ENCODE data around the gene KDM1A.

The KDM1A gene

DNA sequence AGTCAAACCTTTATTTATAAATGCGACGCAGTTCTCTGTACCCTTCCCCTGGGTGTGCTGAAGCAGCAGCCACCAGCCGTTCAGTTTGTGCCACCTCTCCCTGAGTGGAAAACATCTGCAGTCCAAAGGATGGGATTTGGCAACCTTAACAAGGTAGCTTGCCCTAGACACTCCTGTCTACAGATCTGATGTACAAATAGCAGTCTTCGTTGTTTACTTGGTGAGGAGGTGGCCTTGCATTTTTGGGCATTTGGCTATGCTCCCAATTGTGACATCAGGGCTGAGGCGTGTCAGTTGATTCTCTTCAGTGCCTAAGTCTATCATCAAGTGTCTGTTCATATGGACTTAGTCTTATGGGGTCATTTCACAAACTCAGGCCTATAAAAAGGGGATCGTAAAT, 59.8 kb downstream of the KDM1A start:
- no peak for DNase-seq

DNA sequence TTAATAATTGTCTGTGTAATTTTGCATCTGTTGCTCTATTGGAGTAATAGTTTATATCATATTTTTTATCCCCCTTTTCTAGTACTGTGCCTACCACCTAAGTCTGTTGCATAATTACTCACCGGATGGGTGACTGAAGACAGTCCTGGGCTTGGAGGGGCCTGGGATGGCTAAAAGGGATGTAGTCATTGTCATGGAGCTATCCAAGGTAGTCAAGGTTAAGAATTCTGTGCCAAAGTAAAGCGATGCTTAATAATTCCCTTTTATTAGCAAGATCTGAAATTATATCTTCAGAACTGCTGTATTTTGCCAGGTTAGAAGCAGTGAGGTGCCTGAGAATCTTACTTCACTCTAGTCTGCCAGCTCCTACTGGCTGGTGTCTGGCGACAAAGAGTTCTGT, 61.6 kb downstream of the KDM1A start:
- no peak for DNase-seq

DNA sequence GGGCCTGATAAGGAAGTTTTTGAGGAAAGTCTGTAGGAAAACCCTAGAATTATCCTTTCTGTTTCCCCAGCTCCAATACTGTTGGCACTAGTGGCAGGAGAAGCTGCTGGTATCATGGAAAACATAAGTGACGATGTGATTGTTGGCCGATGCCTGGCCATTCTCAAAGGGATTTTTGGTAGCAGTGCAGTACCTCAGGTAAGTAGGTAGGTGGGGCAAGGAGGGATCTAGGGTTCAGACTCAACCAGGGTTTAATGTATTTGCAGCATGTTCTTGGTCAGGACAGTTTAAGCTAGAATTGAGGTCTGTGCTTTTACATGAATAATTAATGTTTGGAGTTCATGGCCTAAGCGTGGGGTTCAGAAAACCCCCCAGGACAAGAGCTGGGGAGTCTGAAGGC, 62.1 kb downstream of the KDM1A start:
- DNase-seq: no peak

DNA sequence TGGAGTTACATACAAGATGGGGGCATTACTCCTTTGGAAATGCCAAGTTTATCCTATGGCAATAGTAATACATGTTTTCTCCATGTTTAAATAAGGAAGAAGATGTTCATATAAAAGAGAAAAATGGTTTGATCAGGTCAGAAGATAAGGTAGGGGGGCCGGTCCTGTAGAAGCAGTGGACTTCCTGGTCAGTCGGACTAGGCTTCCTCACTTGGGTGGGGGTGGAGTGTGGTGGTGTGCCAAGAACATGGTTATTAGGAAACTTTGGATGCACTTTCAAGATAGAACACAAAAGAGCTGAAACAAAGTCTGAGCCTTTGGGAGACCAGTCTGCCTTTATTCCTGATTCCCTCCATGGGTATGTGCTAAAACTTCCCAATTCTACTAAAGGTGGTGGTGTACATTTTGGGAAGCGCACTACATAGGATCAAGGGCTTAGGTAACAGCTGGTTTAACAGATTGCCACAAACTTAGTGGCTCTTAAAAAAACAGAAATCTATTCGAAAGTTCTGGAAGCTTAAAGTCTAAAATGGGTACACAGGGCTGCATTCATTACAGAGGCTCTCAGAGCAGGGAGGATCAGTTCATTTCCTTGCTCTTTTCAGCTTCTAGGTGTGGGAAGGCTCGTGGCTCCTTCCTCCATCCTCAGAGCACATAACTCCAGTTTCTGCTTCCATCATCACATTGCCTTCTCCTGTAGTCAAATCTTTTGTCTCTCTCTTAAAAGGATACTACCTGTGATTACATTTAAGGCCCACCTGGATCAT, 64.6 kb downstream of the KDM1A start:
- no peak for DNase-seq

DNA sequence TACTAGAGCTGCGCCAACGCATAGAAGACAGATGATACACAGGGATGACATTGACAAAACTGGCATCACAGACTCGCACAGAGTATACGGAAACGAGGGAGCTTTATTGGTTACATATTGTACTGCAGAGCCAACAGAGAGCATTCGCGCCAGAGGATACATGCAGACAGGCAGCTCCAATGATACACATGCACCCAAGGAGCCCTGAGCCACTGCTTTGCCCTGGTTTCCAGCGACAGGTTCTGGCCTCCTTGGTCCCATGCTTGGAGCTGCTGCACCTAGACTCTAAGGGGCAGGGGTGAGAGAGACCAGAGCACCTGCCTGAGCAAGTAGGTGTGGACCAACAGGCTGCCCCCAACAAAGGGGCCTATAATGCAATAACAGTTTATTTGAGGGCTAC, 65.6 kb downstream of the KDM1A start:
- no peak for DNase-seq

DNA sequence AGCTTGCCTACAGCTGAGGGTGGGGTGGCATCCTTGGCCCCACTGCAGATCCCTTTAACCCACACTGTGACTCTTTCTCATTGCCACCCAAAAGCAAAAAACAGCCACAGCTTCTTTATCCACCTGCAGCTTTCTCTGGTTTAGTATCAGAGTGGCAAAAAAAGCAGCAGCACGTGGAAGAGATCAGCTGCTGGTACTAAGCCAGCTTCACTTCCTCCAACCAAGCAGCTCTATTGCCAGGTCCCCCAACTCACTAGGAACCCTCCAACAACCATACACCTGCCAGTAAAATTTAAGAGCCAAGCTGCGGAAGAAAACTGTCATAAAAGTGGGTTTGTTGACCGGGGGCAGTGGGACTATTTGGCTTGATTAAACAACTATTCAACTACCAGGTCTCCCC, 66.4 kb downstream of the KDM1A start:
- no peak for DNase-seq

DNA sequence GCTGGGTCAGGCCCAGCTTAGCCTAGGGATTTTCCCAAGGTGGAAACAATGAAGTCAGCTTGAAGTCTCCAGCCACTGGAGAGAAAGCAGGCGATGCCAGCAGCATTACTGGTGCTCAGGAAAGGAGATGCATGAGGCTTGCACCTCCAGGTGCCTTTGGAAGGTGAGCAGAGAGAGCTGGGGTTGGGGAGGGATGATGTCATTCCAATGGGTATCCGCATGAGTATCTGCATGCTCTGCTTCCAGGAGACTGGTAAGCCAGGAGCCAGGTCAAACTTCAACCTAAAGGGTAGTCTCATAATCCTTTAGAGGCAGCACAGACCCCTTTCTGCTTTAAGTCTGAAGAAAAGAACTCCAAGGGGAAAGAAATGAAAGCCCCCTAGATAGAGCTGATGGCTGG, 68.8 kb downstream of the KDM1A start:
- no peak for DNase-seq

DNA sequence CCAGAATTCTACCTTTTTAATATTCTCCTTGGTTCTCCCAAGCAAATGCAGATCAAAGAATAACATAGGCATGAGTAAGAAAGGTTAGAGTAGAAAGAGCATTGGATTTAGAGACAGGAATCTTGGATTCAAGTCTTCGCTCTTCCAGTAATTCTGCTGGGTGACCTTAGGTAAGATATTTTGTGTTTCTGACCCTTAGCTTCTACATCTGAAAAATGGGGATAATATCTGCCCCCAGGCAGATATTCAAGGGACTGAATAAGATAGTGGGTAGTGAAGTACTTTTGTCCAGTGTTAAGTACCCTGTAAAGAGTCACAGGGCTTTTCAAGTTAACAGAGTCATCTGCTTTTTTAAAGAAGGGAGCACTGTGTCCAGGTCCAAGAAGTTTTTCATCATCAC, 70.8 kb downstream of the KDM1A start:
- no peak for DNase-seq

DNA sequence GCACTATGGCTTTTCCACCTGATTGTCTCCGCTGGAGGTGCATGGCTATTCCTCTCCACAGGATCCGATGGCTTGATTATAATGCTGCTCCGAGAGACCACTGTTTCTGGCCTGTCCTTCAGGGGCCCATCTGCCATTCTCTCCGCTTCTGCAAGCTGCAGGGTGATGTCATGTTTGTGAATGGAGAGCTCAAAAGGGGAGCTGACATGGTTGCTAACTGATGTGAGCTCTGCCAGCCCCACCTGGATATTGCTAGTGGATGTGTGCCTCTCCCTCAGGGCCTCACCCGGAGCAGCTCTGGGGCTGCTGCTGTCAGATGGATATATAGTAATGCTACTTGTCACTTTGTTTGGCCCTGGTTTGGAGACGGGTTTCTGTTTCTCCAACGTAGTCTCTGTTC, 72.3 kb downstream of the KDM1A start:
- no peak for DNase-seq

DNA sequence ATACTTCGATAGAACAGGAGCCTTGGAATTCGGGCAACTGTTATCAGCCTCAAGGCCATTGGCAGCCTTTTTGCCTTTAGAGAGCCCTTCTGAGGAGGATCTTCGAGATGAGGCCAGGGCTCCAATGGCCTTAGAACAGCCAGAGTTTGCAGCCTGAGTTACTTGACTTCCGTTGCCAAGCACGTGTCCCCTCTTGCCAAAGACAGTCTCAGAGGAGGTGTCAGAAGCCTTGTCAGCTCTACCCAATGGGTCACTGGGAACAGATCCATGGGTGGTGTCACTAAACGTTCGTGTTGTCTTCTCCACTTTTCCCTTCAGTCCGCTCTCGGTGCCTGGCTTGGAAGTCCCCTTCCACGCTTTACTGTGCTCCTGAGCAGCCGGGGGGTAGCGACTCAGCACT, 73.2 kb downstream of the KDM1A start:
- DNase-seq: no peak

- no peak for DNase-seq
Measured at GRCh38 chr1:23097316-23097715, 78.0 kb downstream of the KDM1A start.

DNA sequence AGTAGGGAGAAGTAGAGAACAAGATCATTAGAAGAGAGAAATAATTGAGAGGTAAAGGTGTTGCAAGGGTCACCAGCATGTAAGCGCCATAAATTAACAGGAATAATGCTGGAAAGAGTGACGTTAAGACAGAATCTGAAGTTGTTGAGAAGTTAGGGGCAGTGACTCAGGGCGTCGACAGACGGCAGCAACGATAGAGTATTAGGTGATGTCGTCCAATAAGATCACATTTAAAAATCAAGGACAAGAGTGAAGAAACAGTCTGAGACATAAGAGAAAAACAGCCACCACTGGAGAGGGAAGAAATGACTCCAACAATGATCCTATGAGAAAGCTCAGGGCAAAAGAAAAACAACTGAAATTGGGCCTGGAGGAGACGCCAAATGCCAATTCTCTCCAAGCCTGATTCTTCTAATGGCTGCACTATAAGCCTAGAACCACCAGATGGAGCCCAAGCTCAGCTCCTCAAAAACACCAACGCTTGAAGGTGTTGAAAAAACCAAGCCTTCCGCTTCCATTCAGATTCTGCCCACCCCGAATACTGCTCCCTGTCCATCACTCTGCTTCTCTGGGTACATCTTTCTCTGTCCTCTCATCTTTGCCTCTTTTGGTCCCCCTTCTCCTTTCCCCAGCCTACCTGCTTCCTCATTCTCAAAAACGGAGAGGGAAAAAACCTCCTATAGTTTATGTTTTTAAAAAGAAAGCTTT, 79.3 kb downstream of the KDM1A start:
- DNase-seq: peak; percentile 55

DNA sequence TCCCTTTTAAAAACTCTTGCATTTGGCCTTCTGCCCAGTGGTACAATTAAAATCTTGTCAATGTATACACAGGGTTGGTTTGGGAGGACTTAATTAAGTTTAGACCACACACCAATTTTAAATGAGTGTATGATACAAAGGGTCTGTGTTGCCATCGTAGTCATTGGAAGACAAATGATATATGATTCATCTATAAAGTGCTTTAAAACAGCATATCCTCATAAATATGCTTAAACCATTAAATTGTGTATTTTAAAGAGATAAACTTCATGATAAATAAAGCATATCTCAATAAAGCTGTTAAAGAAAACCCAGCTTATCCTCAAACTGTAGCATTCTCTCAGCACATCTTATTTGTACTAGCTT, 79.9 kb downstream of the KDM1A start:
- no peak for DNase-seq

DNA sequence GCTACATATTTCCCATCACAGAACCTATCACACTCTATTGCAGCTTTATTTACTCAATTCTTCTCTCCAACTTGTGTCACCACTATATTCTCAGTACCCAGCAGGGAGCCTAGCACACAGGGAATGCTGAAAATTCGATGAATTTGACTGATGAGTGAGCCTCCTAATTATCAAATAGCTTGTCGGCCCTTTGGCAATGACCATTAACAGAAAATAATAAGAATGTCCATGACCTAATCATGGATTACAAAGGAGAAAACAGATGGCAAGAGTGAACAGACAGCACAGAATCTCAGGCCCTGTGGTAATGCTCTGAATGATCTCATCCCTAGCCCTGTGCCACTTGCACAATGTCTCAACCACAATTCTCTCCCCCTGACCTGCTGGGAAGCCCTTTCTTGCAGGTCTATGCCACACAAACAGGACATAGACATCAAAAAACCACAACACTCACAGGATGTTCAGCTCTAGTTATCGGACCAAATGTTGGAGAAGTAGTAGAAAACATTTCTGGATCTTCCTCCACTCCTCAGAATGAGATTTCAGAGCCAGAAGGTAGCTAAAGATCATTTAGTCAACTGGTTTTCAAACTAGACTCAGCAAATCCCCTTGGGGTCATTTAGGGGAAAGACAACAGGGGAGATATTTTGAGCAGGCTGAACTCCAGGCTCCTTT, 80.9 kb downstream of the KDM1A start:
- DNase-seq: peak; percentile 63

DNA sequence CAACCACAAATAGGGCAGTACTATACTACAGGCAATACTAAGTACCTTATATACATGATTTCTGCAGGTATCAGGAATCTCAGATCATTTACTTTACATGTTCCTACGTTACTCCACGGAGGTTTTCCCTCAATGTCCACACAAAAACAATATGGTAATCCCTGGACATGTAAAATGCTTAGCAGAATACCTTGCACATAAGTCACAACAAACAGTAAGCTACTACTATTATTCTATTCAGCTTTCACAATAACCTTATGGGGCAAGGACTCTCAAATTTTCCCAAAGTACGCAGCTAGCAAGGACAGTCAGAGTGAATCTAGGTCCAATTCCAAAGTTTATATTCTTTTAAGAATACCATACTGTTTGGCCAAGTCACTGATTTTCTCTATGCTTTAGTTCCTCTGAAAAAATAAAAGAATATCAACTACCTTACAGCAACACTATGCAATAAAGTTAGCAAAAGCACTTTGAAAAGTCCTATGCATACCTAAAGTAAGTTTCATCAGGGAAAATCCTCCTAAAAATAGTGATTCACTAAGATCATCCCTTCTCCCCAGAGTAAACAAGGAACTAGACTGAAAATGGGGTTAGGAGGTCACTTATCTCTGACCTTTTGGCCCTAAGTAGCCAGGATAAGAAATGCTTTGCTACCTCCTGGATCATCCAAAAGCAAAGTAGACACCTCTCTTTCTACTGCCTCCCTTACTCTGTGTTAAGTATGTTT, 82.0 kb downstream of the KDM1A start:
- DNase-seq: no peak

DNA sequence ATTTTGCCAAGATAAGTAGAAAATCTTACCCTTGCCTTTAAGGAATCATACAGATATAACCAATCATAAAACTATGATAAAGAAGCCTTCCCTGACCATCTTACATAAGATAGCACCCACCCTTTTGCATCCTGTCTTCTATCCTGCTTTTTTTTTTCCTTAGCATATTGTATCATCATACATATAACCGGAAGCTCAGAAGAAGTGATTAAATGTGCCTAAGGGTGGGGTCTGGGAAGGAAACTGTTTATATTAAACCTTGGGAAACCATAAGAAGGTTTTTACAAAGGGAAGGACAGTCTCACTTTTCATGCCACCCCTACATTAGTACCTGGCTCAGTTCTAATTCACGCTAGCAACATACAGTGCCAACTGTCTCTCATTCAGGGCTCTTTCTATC, 82.6 kb downstream of the KDM1A start:
- DNase-seq: no peak

DNA sequence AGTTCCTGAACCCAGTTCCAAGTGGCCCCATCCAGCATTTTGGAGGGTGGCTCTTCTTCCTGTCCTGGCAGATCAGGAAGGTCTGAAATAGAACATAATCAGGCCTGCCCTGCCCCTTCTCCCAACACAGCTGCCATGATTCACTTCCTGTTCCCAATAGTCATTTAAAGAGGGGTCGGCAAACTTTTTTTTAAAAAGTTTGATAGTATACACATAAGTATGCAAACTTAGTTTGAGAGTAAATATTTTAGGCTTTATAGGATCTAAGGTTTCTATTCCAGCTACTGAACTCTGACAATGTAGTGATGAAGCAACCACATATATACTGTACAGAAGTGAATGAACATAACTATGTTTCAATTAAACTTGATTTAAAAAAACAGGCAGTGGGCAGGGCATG, 83.0 kb downstream of the KDM1A start:
- no peak for DNase-seq

DNA sequence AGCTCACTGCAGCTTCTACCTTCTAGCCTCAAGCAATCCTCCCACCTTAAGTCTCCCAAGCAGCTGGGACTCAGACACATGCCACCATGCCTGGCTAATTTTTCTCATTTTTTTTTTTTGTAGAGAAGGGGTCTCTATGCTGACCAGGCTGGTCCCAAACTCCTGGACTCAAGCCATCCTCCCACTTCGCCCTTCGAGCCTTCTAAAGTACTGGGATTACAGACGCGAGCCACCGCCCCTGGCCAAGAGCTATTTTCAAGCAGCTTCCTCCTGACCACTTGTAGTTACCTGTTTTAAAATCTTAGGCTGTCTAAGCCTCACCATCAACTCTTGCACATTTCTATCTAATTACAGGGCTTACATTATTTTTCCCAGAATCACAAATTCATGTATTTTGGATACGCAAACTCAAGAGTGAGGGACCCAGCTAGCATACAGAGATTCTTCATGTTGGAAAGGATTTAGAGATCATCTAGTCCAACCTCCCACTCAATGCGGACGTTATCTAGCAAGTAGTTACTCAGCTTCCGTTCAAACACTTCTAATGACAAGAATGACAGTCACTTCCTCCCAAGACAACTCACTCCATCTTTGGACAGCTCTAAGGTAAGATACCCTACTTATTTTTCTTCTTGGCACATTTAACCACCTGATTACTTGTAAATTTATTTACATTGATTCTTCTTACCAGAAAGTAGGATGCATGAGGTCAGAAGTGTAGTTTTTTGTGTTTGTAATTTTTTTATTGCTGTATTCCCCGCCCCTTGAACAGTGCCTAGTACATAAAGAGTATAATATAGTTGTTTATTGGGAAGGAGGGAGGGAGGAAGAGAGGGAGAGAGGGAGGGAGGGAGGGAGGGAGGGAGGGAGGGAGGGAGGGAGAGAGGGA, 84.0 kb downstream of the KDM1A start:
- no peak for DNase-seq

GRCh38 chr1:23108918-23109533, 89.8 kb downstream of the KDM1A start:
- no peak for DNase-seq

DNA sequence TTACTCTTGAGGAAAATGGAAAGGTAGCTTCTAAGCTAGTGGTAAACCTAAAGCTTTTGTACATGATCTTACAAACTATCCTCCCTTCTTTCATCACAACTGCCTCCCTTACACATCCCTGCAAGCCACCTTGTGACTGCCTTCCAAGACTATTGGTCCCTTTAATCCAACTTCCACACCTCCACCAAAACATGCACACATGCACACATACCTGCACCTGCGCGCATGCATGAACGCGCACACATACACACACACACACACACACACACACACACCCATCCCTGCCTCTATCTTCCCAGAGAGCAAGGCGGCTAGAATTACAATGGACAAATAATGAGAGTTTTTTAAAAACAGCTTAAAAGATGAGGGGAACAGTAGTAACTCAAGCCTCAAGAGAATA, 91.1 kb downstream of the KDM1A start:
- no peak for DNase-seq

GRCh38 chr1:23111600-23112535, 92.6 kb downstream of the KDM1A start:
- DNase-seq: no peak
